Testis (tissue), 2 donors: ENCODE results near the gene GATAD2B.

Experiments used
- CTCF ChIP-seq, 3 experiments: fragments of 450-650 bp in 2 of 3; fragments of 200-600 bp in 1 of 3; sonication (generic) in 1 of 3; IDR thresholded peaks; one replicate each; pipeline ENCODE4 v1.5.1; 2016 to 2019; ENCODE audit warnings: antibody characterized with exemption in 3 of 3, mild to moderate bottlenecking in 2 of 3, moderate library complexity in 1 of 3
- POLR2A ChIP-seq: fragments of 450-650 bp; IDR thresholded peaks from one replicate; pipeline ENCODE4 v1.6.1; 2017; ENCODE audit warnings: antibody characterized with exemption, mild to moderate bottlenecking, moderate library complexity

- TF ChIP-seq CTCF (IDR thresholded peaks at IDR 0.05) (no peak), POLR2A (no peak)
These were observed 147.1 kb downstream of the GATAD2B start for GRCh38 chr1:153775458-153776327.
